ENCODE data around the gene OPALIN. TPM values are rescaled to one million over a fixed set of nuclear protein-coding genes. Genes with fewer than 3 reads are reported as not detected.

The OPALIN gene
- total and polyA plus RNA-seq, 2 donors (not counting 3 experiments of a cell fraction or from before 2014, with no cell fraction given): not detected

DNA sequence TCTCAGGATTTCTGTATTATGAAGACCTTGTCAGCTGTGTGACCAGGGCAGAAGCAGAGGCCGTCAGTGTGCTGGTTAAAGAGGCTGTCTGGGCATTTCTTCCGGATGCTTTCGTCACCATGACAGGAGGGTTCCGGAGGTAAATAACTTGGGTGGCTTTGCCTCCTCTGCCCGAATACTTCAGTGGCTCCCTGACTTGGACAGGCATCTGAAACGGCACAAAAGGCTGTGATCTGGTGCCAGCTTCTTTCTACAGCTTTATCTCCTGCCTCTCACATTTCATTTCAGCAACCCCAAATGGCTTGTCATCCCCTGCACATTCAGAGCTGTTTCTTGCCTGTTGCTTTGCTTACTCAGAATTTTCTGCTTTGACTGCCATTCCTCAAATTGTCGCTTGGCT is 31.3 kb downstream of the OPALIN start:
- Histone ChIP-seq H4K20me1 (replicated peaks; ENCODE audit: control insufficient read depth, extremely low read depth, insufficient read depth, low read length) (no peaks in the 10 kb centered on the region), H3K9me1 (replicated peaks; ENCODE audit: control insufficient read depth, extremely low read depth, insufficient read depth, low read length) (no peaks in the 10 kb centered on the region), H3K36me3 (ENCODE audit: control insufficient read depth in 2 of 2, extremely low read depth in 1 of 2, insufficient read depth in 2 of 2, low read length in 2 of 2) (no peaks in the 10 kb centered on the region), H3K9ac (replicated peaks; ENCODE audit: extremely low read depth, insufficient read depth, low read length) (no peak overlapping the region), H3K9me3 (replicated peaks; ENCODE audit: control insufficient read depth, insufficient read depth, low read length) (no peaks in the 10 kb centered on the region), H3K79me2 (ENCODE audit: control insufficient read depth, insufficient read depth, low read length) (no peaks in the 10 kb centered on the region), H3K4me1 (ENCODE audit: control insufficient read depth, extremely low read depth, insufficient read depth, low read length) (no peaks in the 10 kb centered on the region), H3K4me3 (replicated peaks in 1 of 3; ENCODE audit: insufficient read depth in 1 of 3, low read depth in 1 of 3, low read length in 3 of 3) (no peak overlapping the region), H2AFZ (ENCODE audit: low read depth, low read length) (no peak overlapping the region), H3K4me2 (ENCODE audit: insufficient read depth, low read length) (no peak overlapping the region), H3K27me3 (ENCODE audit: control insufficient read depth in 2 of 2, insufficient read depth in 2 of 2, low read length in 2 of 2) (no peaks in the 10 kb centered on the region), H3K27ac (ENCODE audit: insufficient read depth, low read depth, low read length) (no peak overlapping the region)
- DNase-seq (ENCODE audit: low read depth, low spot score) (no peak), FAIRE-seq (no peak)
- ChIA-PET CTCF (interaction anchor here (1.0 to 1.3 kb wide), 2 partner anchors 98 to 311 kb away, joined by 3 read pairs; no protein-coding TSS in a partner anchor), POLR2A (no interaction called here)
- BruUV-seq (replicated peaks): no TSS peak
- dilution Hi-C loops (cut with MboI; ENCODE audit: extremely low pct_ligation_motif_present, low sequenced_read_pairs) (no loop called here), intact Hi-C loops (cut with micrococcal nuclease) (no loop called here)
- TF ChIP-seq POLR2A (IDR thresholded peaks at IDR 0.05; ENCODE audit: low read depth, low read length) (no peak), EZH2 (IDR thresholded peaks at IDR 0.05; ENCODE audit: borderline replicate concordance, low read depth, low read length, severe bottlenecking) (no peak), JUN (IDR thresholded peaks at IDR 0.05; ENCODE audit: borderline replicate concordance, insufficient read depth, insufficient read length, low read depth) (no peak), GATA2 (IDR thresholded peaks at IDR 0.05; ENCODE audit: insufficient read depth, insufficient read length, low read depth, low read length) (no peak), FOS (IDR thresholded peaks at IDR 0.05; ENCODE audit: borderline replicate concordance, insufficient read depth, low read length) (no peak), POLR2AphosphoS5 (IDR thresholded peaks at IDR 0.05; ENCODE audit: insufficient read depth, low read depth, low read length) (no peak), MYC (IDR thresholded peaks at IDR 0.05; ENCODE audit: low read depth, low read length) (no peak), CTCF (IDR thresholded peaks at IDR 0.05; ENCODE audit: extremely low read depth in 1 of 2, insufficient read depth in 1 of 2, low read depth in 1 of 2, low read length in 2 of 2) (no peak)
- TF ChIP-seq, protein P1, sequence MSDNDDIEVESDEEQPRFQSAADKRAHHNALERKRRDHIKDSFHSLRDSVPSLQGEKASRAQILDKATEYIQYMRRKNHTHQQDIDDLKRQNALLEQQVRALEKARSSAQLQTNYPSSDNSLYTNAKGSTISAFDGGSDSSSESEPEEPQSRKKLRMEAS (IDR thresholded peaks at IDR 0.05; ENCODE audit: insufficient read depth, insufficient read length): no peak

Data from endothelial cell of umbilical vein (primary cell).